NB4 (cell line): ENCODE measurements around the gene PAPPA2.
"Not testable (repeated sequence)": the region's sequence is repeated elsewhere in the genome, so short reads cannot be mapped to it uniquely, and the experiment has no call there.

Experiments used
- DNase-seq: peaks from one replicate; pipeline ENCODE4 v3.0.0; 2010; ENCODE audit warnings: low read depth
- H3K4me3 ChIP-seq: one replicate; pipeline ENCODE4 v1.5.1; 2011; ENCODE audit warnings: mild to moderate bottlenecking, low read depth, low read length, moderate library complexity
- CTCF ChIP-seq: IDR thresholded peaks from one replicate; pipeline ENCODE4 v1.5.1; 2012; ENCODE audit warnings: low read depth, low read length
- MAX ChIP-seq: IDR thresholded peaks from 2 replicates; pipeline ENCODE4 v1.6.1; 2011; ENCODE audit warnings: low read depth, low read length
- MYC ChIP-seq: IDR thresholded peaks from 2 replicates; pipeline ENCODE4 v1.6.1; 2011; ENCODE audit warnings: low read depth, low read length
- POLR2A ChIP-seq: IDR thresholded peaks from 2 replicates; pipeline ENCODE4 v1.6.1; 2011; ENCODE audit warnings: mild to moderate bottlenecking; ENCODE audit not compliant: insufficient read length; ENCODE audit errors: extremely low read depth

Gene PAPPA2

GRCh38 chr1:176741181-176741580 is 278.2 kb downstream of the PAPPA2 start:
- H3K4me3 ChIP-seq, result no peak overlapping the region
- no peak for TF ChIP-seq MYC
- TF ChIP-seq POLR2A, result no peak
- no peak for TF ChIP-seq CTCF
- TF ChIP-seq MAX, result no peak
- no peak for DNase-seq

GRCh38 chr1:176742322-176742721 is 279.3 kb downstream of the PAPPA2 start:
- TF ChIP-seq CTCF (no peak), POLR2A (no peak), MYC (no peak), MAX (no peak)
- no peak overlapping the region for H3K4me3 ChIP-seq
- DNase-seq, result no peak

- TF ChIP-seq POLR2A (no peak), MAX (no peak), CTCF (no peak), MYC (no peak)
- no peak overlapping the region for H3K4me3 ChIP-seq
- DNase-seq, result no peak
Measured at GRCh38 chr1:176744142-176744541, 281.2 kb downstream of the PAPPA2 start.

GRCh38 chr1:176745945-176746344 is 283.0 kb downstream of the PAPPA2 start:
- TF ChIP-seq CTCF (no peak), MYC (no peak)
- peak; percentile 6 for DNase-seq
- no peak overlapping the region for H3K4me3 ChIP-seq

GRCh38 chr1:176752505-176752904 is 289.5 kb downstream of the PAPPA2 start:
- TF ChIP-seq MYC (no peak), MAX (no peak), CTCF (no peak), POLR2A (no peak)
- DNase-seq, result no peak

GRCh38 chr1:176754676-176755075 is 291.7 kb downstream of the PAPPA2 start:
- H3K4me3 ChIP-seq, result no peak overlapping the region
- no peak for DNase-seq
- TF ChIP-seq MYC (no peak), MAX (no peak), POLR2A (no peak), CTCF (no peak)

More at GRCh38 chr1:176752505-176752904, 289.5 kb downstream of the PAPPA2 start:
- H3K4me3 ChIP-seq, result no peak overlapping the region

GRCh38 chr1:176756817-176757216 is 293.8 kb downstream of the PAPPA2 start:
- not testable (repeated sequence) for DNase-seq, H3K4me3 ChIP-seq
